GM12873 (cell line): ENCODE results near the gene PPFIA4.

Source experiments
- CTCF ChIP-seq: IDR thresholded peaks from 2 replicates; pipeline ENCODE4 v1.5.1; 2012; ENCODE audit warnings: low read depth, mild to moderate bottlenecking, moderate library complexity, low read length, control low read depth; ENCODE audit not compliant: insufficient read depth; ENCODE audit errors: missing control alignments

The PPFIA4 gene

GRCh38 chr1:203103216-203103615, 76.9 kb downstream of the PPFIA4 start:
- no peak for TF ChIP-seq CTCF

- no peak for TF ChIP-seq CTCF
Observed at GRCh38 chr1:203103829-203104495, 77.7 kb downstream of the PPFIA4 start.

- no peak for TF ChIP-seq CTCF
Observed at GRCh38 chr1:203104789-203105390, 78.6 kb downstream of the PPFIA4 start.

GRCh38 chr1:203112475-203112874, 86.2 kb downstream of the PPFIA4 start:
- TF ChIP-seq CTCF, result no peak

GRCh38 chr1:203113308-203113707, 87.0 kb downstream of the PPFIA4 start:
- no peak for TF ChIP-seq CTCF

- TF ChIP-seq CTCF, result no peak
Observed at GRCh38 chr1:203114202-203114601, 87.9 kb downstream of the PPFIA4 start.

GRCh38 chr1:203116091-203116820, 90.0 kb downstream of the PPFIA4 start:
- TF ChIP-seq CTCF, result no peak
